Hematopoietic multipotent progenitor cell treated with erythropoietin and hydrocortisone succinate and interleukin-3 and kit ligand, for 15 days (in vitro differentiated cells): ENCODE data around the gene LEFTY1.
A peak's percentile ranks its signal among the peaks of the same experiment; 100 is the strongest.
"Not testable (repeated sequence)": the region's sequence is repeated elsewhere in the genome, so short reads cannot be mapped to it uniquely, and the experiment has no call there.

Source experiments
- DNase-seq: peaks from one replicate; pipeline ENCODE4 v3.0.0-alpha.2; 2015; ENCODE audit warnings: low spot score

The LEFTY1 gene

GRCh38 chr1:225888898-225889601, at the start of gene LEFTY1:
Gene LEFTY1, minus strand, starts transcription at chr1:225889146. Its CDS starts 80 bp downstream, at chr1:225889066.
- DNase-seq, result no peak

- no peak for DNase-seq
Observed at GRCh38 chr1:225937048-225937968, 48.4 kb upstream of the LEFTY1 start.

GRCh38 chr1:225936523-225936922, 47.6 kb upstream of the LEFTY1 start:
- DNase-seq, result no peak

- not testable (repeated sequence) for DNase-seq
Observed at GRCh38 chr1:225936086-225936485, 47.1 kb upstream of the LEFTY1 start.

- DNase-seq, result no peak
Observed at GRCh38 chr1:225934711-225935110, 45.8 kb upstream of the LEFTY1 start.

- DNase-seq, result peak; percentile 40
Observed at GRCh38 chr1:225933072-225933471, 44.1 kb upstream of the LEFTY1 start.

GRCh38 chr1:225931270-225932136, 42.6 kb upstream of the LEFTY1 start:
- peak; percentile 71 for DNase-seq

- DNase-seq, result peak; percentile 59
Observed at GRCh38 chr1:225930566-225930965, 41.6 kb upstream of the LEFTY1 start.

GRCh38 chr1:225929462-225929861, 40.5 kb upstream of the LEFTY1 start:
- DNase-seq, result peak; percentile 33

GRCh38 chr1:225928186-225929175, 39.5 kb upstream of the LEFTY1 start:
- DNase-seq, result peak; percentile 98

- DNase-seq, result peak; percentile 47
Observed at GRCh38 chr1:225926551-225927113, 37.7 kb upstream of the LEFTY1 start.

- DNase-seq, result peak; percentile 96
Observed at GRCh38 chr1:225923692-225924555, 35.0 kb upstream of the LEFTY1 start, which contains the start of gene PYCR2. Gene PYCR2, minus strand, starts transcription at chr1:225924250. Its CDS starts 140 bp downstream, at chr1:225924110.

GRCh38 chr1:225923381-225923691, 34.4 kb upstream of the LEFTY1 start:
- DNase-seq, result no peak

- DNase-seq, result no peak
Observed at GRCh38 chr1:225921734-225922709, 33.1 kb upstream of the LEFTY1 start.

GRCh38 chr1:225919906-225920305, 31.0 kb upstream of the LEFTY1 start:
- peak; percentile 56 for DNase-seq

- DNase-seq, result no peak
Observed at GRCh38 chr1:225918280-225918679, 29.3 kb upstream of the LEFTY1 start.

GRCh38 chr1:225917536-225917935, 28.6 kb upstream of the LEFTY1 start:
- DNase-seq, result peak; percentile 52

- DNase-seq, result no peak
Observed at GRCh38 chr1:225917101-225917500, 28.2 kb upstream of the LEFTY1 start.
